ENCODE results near the gene INTS1.

DNA sequence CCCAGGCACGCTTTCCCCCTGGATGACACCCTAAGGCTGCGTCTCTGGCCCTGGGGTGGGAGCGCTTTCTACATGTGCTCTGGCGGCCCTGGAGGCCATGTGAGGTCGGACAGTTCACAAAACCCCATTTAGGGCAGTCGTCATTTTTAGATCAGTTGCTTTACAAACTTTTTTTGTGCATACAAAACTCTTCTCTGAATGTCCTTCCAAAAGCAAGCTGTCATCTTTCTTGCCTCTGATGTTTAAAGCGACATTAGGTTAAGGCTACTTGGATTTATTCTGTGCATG is 32.2 kb upstream of the INTS1 start:
- TF ChIP-seq, protein P1, sequence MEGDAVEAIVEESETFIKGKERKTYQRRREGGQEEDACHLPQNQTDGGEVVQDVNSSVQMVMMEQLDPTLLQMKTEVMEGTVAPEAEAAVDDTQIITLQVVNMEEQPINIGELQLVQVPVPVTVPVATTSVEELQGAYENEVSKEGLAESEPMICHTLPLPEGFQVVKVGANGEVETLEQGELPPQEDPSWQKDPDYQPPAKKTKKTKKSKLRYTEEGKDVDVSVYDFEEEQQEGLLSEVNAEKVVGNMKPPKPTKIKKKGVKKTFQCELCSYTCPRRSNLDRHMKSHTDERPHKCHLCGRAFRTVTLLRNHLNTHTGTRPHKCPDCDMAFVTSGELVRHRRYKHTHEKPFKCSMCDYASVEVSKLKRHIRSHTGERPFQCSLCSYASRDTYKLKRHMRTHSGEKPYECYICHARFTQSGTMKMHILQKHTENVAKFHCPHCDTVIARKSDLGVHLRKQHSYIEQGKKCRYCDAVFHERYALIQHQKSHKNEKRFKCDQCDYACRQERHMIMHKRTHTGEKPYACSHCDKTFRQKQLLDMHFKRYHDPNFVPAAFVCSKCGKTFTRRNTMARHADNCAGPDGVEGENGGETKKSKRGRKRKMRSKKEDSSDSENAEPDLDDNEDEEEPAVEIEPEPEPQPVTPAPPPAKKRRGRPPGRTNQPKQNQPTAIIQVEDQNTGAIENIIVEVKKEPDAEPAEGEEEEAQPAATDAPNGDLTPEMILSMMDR (IDR thresholded peaks at IDR 0.05) = no peak
- TF ChIP-seq POLR2A (IDR thresholded peaks at IDR 0.05; ENCODE audit: low read depth) = no peak
- TF ChIP-seq POLR2AphosphoS5 (IDR thresholded peaks at IDR 0.05) = no peak
